ENCODE measurements around the gene CDC27. TPM values are rescaled to one million over a fixed set of nuclear protein-coding genes. Genes with fewer than 3 reads are reported as not detected.

The CDC27 gene
- polyA plus RNA-seq, 3 donors = 19.7 to 52.0 (median 33.0) TPM

- no CpG with 5 or more reads among the region's 4 CpGs for WGBS (ENCODE audit: insufficient coverage)
- Mint-ChIP-seq H3K9me3 (peaks cover 0 to 3% (median 0%) of the 10 kb centered on the region in 7 donors), H3K27ac (peak overlapping the region in 1 of 7 donors; percentile 99), H3K27me3 (ENCODE audit: low read depth in 3 of 3) (peaks cover 2 to 7% (median 3%) of the 10 kb centered on the region in 3 donors), H3K36me3 (peaks cover 0 to 5% of the 10 kb centered on the region in 2 donors), H3K4me1 (peaks cover 30% of the 10 kb centered on the region), H3K4me3 (peak overlapping the region in 1 of 2 donors; percentile 97)
- Histone ChIP-seq H3K4me2 (replicated peaks; ENCODE audit: extremely low read depth, low read length, poor library complexity, severe bottlenecking) (no peak overlapping the region), H3K27ac (ENCODE audit: low read depth in 1 of 2, low read length in 2 of 2) (no peak overlapping the region), H4K20me1 (ENCODE audit: insufficient read depth, low read length) (peaks cover 21% of the 10 kb centered on the region), H3K9me3 (replicated peaks in 1 of 2; ENCODE audit: control insufficient read depth in 1 of 2, insufficient read depth in 1 of 2, low read length in 2 of 2) (no peaks in the 10 kb centered on the region), H2AFZ (ENCODE audit: insufficient read depth, low read depth, low read length, poor library complexity, severe bottlenecking) (peak overlapping the region; percentile 76), H3K9ac (ENCODE audit: insufficient read depth, low read length, poor library complexity, severe bottlenecking) (no peak overlapping the region), H3K36me3 (replicated peaks in 1 of 2; ENCODE audit: control insufficient read depth in 1 of 2, insufficient read depth in 2 of 2, low read length in 2 of 2) (no peaks in the 10 kb centered on the region), H3K4me1 (ENCODE audit: control insufficient read depth in 1 of 2, insufficient read depth in 2 of 2, low read length in 2 of 2) (peaks cover 10 to 29% of the 10 kb centered on the region in 2 donors), H3K79me2 (ENCODE audit: insufficient read depth, low read length) (peaks cover 39% of the 10 kb centered on the region), H3K27me3 (ENCODE audit: control insufficient read depth in 2 of 2, insufficient read depth in 2 of 2, low read length in 2 of 2) (no peaks in the 10 kb centered on the region), H3K4me3 (replicated peaks in 1 of 3; ENCODE audit: low read depth in 2 of 3, low read length in 3 of 3) (no peak overlapping the region)
- intact Hi-C loops (cut with micrococcal nuclease) = no loop called here
- TF ChIP-seq, protein P1, sequence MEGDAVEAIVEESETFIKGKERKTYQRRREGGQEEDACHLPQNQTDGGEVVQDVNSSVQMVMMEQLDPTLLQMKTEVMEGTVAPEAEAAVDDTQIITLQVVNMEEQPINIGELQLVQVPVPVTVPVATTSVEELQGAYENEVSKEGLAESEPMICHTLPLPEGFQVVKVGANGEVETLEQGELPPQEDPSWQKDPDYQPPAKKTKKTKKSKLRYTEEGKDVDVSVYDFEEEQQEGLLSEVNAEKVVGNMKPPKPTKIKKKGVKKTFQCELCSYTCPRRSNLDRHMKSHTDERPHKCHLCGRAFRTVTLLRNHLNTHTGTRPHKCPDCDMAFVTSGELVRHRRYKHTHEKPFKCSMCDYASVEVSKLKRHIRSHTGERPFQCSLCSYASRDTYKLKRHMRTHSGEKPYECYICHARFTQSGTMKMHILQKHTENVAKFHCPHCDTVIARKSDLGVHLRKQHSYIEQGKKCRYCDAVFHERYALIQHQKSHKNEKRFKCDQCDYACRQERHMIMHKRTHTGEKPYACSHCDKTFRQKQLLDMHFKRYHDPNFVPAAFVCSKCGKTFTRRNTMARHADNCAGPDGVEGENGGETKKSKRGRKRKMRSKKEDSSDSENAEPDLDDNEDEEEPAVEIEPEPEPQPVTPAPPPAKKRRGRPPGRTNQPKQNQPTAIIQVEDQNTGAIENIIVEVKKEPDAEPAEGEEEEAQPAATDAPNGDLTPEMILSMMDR (IDR thresholded peaks at IDR 0.05) = no peak
- no peak for DNase-seq
These were observed 1.1 kb upstream of the CDC27 start for GRCh38 chr17:47190243-47190642.

GRCh38 chr17:47189732-47190237 lies 690 bp upstream of the CDC27 start:
- no peak for DNase-seq
- no peaks in the 10 kb centered on the region for H3K36me3 ChIP-seq (replicated peaks in 1 of 2; ENCODE audit: control insufficient read depth in 1 of 2, insufficient read depth in 2 of 2, low read length in 2 of 2)
- Mint-ChIP-seq H3K4me3 (peak overlapping the region; percentile 89 to 97), H3K4me1 (peaks cover 32% of the 10 kb centered on the region), H3K27me3 (ENCODE audit: low read depth in 3 of 3) (peaks cover 2 to 7% (median 3%) of the 10 kb centered on the region in 3 donors), H3K9me3 (peaks cover 0 to 3% (median 0%) of the 10 kb centered on the region in 7 donors), H3K36me3 (peaks cover 0 to 5% of the 10 kb centered on the region in 2 donors), H3K27ac (peak overlapping the region in 6 of 7 donors; percentile 12 to 99 (median 94))
- peak overlapping the region; percentile 40 to 89 (median 82) for H3K4me3 ChIP-seq (replicated peaks in 1 of 3; ENCODE audit: low read depth in 2 of 3, low read length in 3 of 3)
- peaks cover 25% of the 10 kb centered on the region for H4K20me1 ChIP-seq (ENCODE audit: insufficient read depth, low read length)
- H3K27ac ChIP-seq (ENCODE audit: low read depth in 1 of 2, low read length in 2 of 2) = peak overlapping the region in 1 of 2 donors; percentile 98
- H3K4me1 ChIP-seq (ENCODE audit: control insufficient read depth in 1 of 2, insufficient read depth in 2 of 2, low read length in 2 of 2) = peaks cover 10 to 29% of the 10 kb centered on the region in 2 donors
- H3K4me2 ChIP-seq (replicated peaks; ENCODE audit: extremely low read depth, low read length, poor library complexity, severe bottlenecking) = peak overlapping the region; percentile 88
- no CpG with 5 or more reads among the region's 5 CpGs for WGBS (ENCODE audit: insufficient coverage)
- intact Hi-C loops (cut with micrococcal nuclease) = loop anchor here in 1 of 2 donors (5.0 kb wide), 1 partner anchor 87 kb away; no protein-coding TSS in a partner anchor
- peaks cover 44% of the 10 kb centered on the region for H3K79me2 ChIP-seq (ENCODE audit: insufficient read depth, low read length)
- peak overlapping the region; percentile 76 for H2AFZ ChIP-seq (ENCODE audit: insufficient read depth, low read depth, low read length, poor library complexity, severe bottlenecking)
- H3K9me3 ChIP-seq (replicated peaks in 1 of 2; ENCODE audit: control insufficient read depth in 1 of 2, insufficient read depth in 1 of 2, low read length in 2 of 2) = no peaks in the 10 kb centered on the region
- TF ChIP-seq, protein P1 (IDR thresholded peaks at IDR 0.05) = no peak
- peak overlapping the region; percentile 99 for H3K9ac ChIP-seq (ENCODE audit: insufficient read depth, low read length, poor library complexity, severe bottlenecking)
- no peaks in the 10 kb centered on the region for H3K27me3 ChIP-seq (ENCODE audit: control insufficient read depth in 2 of 2, insufficient read depth in 2 of 2, low read length in 2 of 2)
